ENCODE data around the gene ERICH6B.

DNA sequence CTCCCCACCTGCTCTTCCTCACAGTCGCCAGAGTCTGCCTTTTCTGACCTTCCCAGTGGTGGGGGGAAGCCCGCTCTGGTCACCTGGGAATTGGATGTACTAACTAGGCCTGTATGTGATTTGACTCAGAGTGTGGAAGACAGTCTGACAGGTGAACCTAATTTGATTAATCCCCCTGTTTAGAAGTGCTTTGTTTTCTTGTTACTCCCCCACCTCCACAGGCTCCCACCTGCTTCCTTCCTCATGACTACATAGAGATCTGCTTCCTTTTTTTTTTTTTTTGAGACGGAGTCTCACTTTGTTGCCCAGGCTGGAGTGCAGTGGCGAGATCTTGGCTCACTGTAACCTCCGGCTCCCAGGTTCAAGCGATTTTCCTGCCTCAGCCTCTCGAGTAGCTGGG is 106.8 kb downstream of the ERICH6B start:
- no peak for TF ChIP-seq POLR2A (IDR thresholded peaks at IDR 0.05)
- TF ChIP-seq, protein P1, sequence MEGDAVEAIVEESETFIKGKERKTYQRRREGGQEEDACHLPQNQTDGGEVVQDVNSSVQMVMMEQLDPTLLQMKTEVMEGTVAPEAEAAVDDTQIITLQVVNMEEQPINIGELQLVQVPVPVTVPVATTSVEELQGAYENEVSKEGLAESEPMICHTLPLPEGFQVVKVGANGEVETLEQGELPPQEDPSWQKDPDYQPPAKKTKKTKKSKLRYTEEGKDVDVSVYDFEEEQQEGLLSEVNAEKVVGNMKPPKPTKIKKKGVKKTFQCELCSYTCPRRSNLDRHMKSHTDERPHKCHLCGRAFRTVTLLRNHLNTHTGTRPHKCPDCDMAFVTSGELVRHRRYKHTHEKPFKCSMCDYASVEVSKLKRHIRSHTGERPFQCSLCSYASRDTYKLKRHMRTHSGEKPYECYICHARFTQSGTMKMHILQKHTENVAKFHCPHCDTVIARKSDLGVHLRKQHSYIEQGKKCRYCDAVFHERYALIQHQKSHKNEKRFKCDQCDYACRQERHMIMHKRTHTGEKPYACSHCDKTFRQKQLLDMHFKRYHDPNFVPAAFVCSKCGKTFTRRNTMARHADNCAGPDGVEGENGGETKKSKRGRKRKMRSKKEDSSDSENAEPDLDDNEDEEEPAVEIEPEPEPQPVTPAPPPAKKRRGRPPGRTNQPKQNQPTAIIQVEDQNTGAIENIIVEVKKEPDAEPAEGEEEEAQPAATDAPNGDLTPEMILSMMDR (IDR thresholded peaks at IDR 0.05), result no peak

Measured in uterus (tissue), 2 donors.